Amniotic stem cell (primary cell): ENCODE results near the gene PRAMEF5.
"Not testable (repeated sequence)": the region's sequence is repeated elsewhere in the genome, so short reads cannot be mapped to it uniquely, and the experiment has no call there.

ENCODE experiments used
- DNase-seq: peaks from one replicate; lab custom pipeline; 2025; lab: John Stamatoyannopoulos, UW

Gene PRAMEF5

GRCh38 chr1:13277016-13277415, 23.0 kb downstream of the PRAMEF5 start:
- DNase-seq: not testable (repeated sequence)

GRCh38 chr1:13279617-13280016, 25.6 kb downstream of the PRAMEF5 start:
- DNase-seq: not testable (repeated sequence)

GRCh38 chr1:13285037-13285436, 31.0 kb downstream of the PRAMEF5 start, which contains the start of gene PRAMEF8:
TSS of gene PRAMEF8 (minus strand) at chr1:13285137. CDS start at chr1:13284091, 1,046 bp downstream.
- DNase-seq: not testable (repeated sequence)

- not testable (repeated sequence) for DNase-seq
Measured at GRCh38 chr1:13289030-13289429, 35.0 kb downstream of the PRAMEF5 start.

- not testable (repeated sequence) for DNase-seq
Measured at GRCh38 chr1:13297216-13297931, 43.4 kb downstream of the PRAMEF5 start.

- not testable (repeated sequence) for DNase-seq
Measured at GRCh38 chr1:13298699-13299098, 44.7 kb downstream of the PRAMEF5 start.

GRCh38 chr1:13302197-13302596, 48.2 kb downstream of the PRAMEF5 start:
- not testable (repeated sequence) for DNase-seq

GRCh38 chr1:13303239-13303638, 49.2 kb downstream of the PRAMEF5 start, which contains the start of gene PRAMEF33:
TSS of gene PRAMEF33 (plus strand) at chr1:13303539. CDS start at chr1:13305955, 2,416 bp downstream.
- not testable (repeated sequence) for DNase-seq
